ENCODE results near the gene FOXP3.

The FOXP3 gene

GRCh38 chrX:49206543-49206942, 58.0 kb downstream of the FOXP3 start:
- Histone ChIP-seq H3K9me3 (ENCODE audit: control insufficient read depth, low read length) (no peaks in the 10 kb centered on the region), H3K27ac (no peak overlapping the region), H3K79me2 (no peaks in the 10 kb centered on the region), H3K36me3 (ENCODE audit: control insufficient read depth, insufficient read depth, low read length) (no peaks in the 10 kb centered on the region), H3K9ac (no peak overlapping the region), H2AFZ (no peak overlapping the region), H3K4me2 (ENCODE audit: low read length) (no peak overlapping the region), H3K27me3 (ENCODE audit: control insufficient read depth, insufficient read depth, low read length) (no peaks in the 10 kb centered on the region), H3K4me1 (no peaks in the 10 kb centered on the region), H3K4me3 (ENCODE audit: low read depth, low read length) (no peak overlapping the region)
- TF ChIP-seq CTCF (IDR thresholded peaks at IDR 0.05): no peak

- no peak overlapping the region for H3K4me3 ChIP-seq (ENCODE audit: low read depth, low read length)
- H2AFZ ChIP-seq: no peak overlapping the region
- H3K27ac ChIP-seq: no peak overlapping the region
- no peak overlapping the region for H3K4me2 ChIP-seq (ENCODE audit: low read length)
- H3K9me3 ChIP-seq (ENCODE audit: control insufficient read depth, low read length): no peaks in the 10 kb centered on the region
- peaks cover 2% of the 10 kb centered on the region for H3K4me1 ChIP-seq
- H3K9ac ChIP-seq: no peak overlapping the region
- TF ChIP-seq CTCF (IDR thresholded peaks at IDR 0.05): no peak
- H3K79me2 ChIP-seq: no peaks in the 10 kb centered on the region
- H3K36me3 ChIP-seq (ENCODE audit: control insufficient read depth, insufficient read depth, low read length): no peaks in the 10 kb centered on the region
- no peaks in the 10 kb centered on the region for H3K27me3 ChIP-seq (ENCODE audit: control insufficient read depth, insufficient read depth, low read length)
These were observed 59.1 kb downstream of the FOXP3 start for GRCh38 chrX:49205443-49205842.

GRCh38 chrX:49204709-49205108, 59.8 kb downstream of the FOXP3 start:
- Histone ChIP-seq H3K79me2 (no peaks in the 10 kb centered on the region), H3K4me2 (ENCODE audit: low read length) (no peak overlapping the region), H3K4me3 (ENCODE audit: low read depth, low read length) (no peak overlapping the region), H3K27ac (no peak overlapping the region), H3K9ac (no peak overlapping the region), H2AFZ (no peak overlapping the region), H3K27me3 (ENCODE audit: control insufficient read depth, insufficient read depth, low read length) (no peaks in the 10 kb centered on the region), H3K9me3 (ENCODE audit: control insufficient read depth, low read length) (no peaks in the 10 kb centered on the region), H3K36me3 (ENCODE audit: control insufficient read depth, insufficient read depth, low read length) (no peaks in the 10 kb centered on the region), H3K4me1 (peaks cover 3% of the 10 kb centered on the region)
- no peak for TF ChIP-seq CTCF (IDR thresholded peaks at IDR 0.05)

GRCh38 chrX:49204017-49204416, 60.5 kb downstream of the FOXP3 start:
- TF ChIP-seq CTCF (IDR thresholded peaks at IDR 0.05): no peak
- H3K9ac ChIP-seq: no peak overlapping the region
- H3K4me3 ChIP-seq (ENCODE audit: low read depth, low read length): no peak overlapping the region
- H3K79me2 ChIP-seq: no peaks in the 10 kb centered on the region
- no peak overlapping the region for H2AFZ ChIP-seq
- H3K9me3 ChIP-seq (ENCODE audit: control insufficient read depth, low read length): no peaks in the 10 kb centered on the region
- H3K27ac ChIP-seq: no peak overlapping the region
- H3K4me2 ChIP-seq (ENCODE audit: low read length): no peak overlapping the region
- H3K4me1 ChIP-seq: peaks cover 3% of the 10 kb centered on the region
- H3K36me3 ChIP-seq (ENCODE audit: control insufficient read depth, insufficient read depth, low read length): no peaks in the 10 kb centered on the region
- H3K27me3 ChIP-seq (ENCODE audit: control insufficient read depth, insufficient read depth, low read length): no peaks in the 10 kb centered on the region

- Histone ChIP-seq H3K9me3 (ENCODE audit: control insufficient read depth, low read length) (no peaks in the 10 kb centered on the region), H3K36me3 (ENCODE audit: control insufficient read depth, insufficient read depth, low read length) (no peaks in the 10 kb centered on the region), H2AFZ (no peak overlapping the region), H3K4me3 (ENCODE audit: low read depth, low read length) (no peak overlapping the region), H3K27me3 (ENCODE audit: control insufficient read depth, insufficient read depth, low read length) (no peaks in the 10 kb centered on the region), H3K27ac (no peak overlapping the region), H3K79me2 (no peaks in the 10 kb centered on the region), H3K4me1 (peaks cover 3% of the 10 kb centered on the region), H3K4me2 (ENCODE audit: low read length) (no peak overlapping the region), H3K9ac (no peak overlapping the region)
- no peak for TF ChIP-seq CTCF (IDR thresholded peaks at IDR 0.05)
These were observed 61.0 kb downstream of the FOXP3 start for GRCh38 chrX:49203536-49203935.
